SHP77 treated with DMSO at 0.1 percent for 48 hours (cell line): ENCODE measurements around the gene L1CAM.
"Not testable (repeated sequence)": the region's sequence is repeated elsewhere in the genome, so short reads cannot be mapped to it uniquely, and the experiment has no call there.

ENCODE experiments used
- DNase-seq: peaks from one replicate; lab custom pipeline; 2025; lab: John Stamatoyannopoulos, UW

Gene L1CAM

DNA sequence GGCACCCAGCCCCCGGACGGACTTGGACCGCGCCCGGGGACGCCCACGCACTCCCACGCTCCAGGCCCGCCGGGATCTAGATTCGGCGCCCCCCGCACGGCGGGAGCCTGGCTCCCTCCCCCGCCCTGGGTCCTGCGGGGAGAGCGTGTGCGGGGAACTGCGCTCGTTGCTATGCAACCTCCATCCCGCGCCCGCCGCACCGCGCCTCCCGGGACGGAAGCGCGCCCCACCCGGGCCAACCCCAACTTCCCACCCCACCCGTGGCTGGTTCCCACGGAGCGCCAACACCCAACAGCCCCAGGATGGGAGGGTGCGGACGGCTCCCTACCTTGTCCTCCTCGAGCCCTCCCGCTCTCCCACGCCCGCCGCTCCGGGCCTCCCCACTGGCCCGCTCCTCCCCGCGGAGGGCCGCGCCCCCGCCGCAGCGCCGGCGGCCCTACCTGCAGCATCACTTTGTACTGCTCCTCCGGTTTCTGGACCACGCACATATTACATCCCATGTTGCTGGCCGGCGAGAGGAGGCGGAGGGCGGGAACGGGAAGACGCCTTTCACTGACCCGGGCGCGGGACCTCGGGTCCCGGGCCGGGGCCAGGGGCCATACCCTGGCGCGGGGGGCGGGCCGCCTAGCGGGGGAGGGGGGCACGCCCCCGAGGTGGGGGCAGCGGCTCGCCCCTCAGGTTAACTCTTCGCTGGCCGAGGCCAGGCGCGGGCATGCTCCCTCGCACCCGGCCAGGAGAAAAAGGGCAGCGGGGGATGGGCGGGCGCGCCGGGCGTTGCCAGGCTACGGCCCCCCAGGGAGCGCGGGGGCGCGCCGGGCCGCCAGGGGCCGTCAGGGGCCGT is 56.0 kb downstream of the L1CAM start, which contains the start of gene PDZD4:
PDZD4 (minus strand) TSS at position 746 of the 841 bp plus-strand sequence; CDS start at position 500, 246 bp downstream.
- no peak for DNase-seq

DNA sequence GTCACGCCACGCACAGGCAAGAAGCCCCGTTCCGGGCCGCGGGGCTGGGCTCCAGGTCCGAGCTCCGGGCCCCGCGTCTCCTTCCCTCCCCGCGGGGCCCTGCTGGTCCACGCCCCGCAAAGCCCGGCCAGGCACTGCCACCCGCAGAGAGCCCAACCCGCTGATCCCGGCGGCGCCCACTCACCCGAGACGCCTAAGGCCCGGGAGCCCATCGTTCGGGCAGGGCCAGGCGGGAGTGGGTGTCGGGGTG is 56.5 kb downstream of the L1CAM start:
- DNase-seq: no peak

DNA sequence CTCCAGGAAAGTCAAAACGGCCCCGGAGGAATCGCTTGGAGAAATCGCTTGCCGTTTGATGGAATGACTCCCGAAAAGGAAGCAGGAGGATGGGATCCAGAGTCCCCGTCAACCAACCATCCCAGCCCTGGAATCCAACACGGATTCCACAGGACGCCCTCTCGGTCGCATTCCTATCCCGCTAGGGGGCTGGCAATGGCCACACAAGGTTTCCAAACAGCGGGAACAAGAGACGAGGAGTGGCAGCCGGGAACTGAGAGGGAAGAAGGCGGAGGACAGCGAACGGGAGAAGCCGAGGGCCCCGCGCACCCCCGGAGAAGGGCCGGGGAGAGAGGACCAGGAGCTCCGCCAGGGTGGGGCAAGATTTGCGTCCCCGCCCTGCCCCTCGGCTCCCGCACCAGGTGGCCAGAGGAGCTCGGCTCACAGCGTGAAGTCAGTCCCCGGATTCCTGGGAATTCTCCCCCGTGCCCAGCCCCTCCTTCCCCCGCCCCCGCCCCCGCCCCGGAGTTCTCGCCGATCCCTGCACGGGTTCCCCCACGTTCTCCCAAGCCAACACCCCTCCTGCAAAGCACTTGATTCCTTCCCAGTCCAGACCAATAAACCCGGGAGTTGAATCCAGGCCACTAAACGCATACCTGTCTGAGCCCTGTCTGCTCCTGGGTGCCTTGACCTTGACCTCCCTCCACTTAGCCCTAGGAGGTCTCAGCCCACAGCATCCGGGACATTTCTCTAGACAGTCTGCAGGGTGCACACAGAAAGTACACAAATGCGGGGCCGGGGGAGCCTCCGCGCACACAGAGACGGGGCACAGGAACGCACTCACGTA is 57.0 kb downstream of the L1CAM start:
- DNase-seq: no peak

DNA sequence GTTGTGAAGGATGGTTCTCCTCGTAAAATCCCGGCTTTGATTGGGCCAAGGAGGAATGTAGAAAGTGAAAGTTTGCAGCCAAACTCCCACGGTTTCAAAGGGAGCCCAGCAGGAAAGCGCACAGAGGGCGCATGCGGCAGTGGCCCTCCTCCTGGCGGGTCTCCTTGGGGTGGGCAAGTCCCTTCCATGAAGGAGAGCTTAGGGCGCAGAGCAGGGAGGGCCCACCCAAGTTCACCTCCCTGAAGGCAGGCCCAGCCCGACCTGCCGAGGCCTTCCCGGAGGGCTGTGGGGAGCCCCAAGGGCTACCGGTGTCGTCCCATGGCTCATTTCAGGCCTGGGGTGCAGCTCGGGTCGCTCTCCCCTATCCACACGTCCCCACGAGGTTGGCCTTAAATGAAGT is 57.7 kb downstream of the L1CAM start:
- DNase-seq: no peak

DNA sequence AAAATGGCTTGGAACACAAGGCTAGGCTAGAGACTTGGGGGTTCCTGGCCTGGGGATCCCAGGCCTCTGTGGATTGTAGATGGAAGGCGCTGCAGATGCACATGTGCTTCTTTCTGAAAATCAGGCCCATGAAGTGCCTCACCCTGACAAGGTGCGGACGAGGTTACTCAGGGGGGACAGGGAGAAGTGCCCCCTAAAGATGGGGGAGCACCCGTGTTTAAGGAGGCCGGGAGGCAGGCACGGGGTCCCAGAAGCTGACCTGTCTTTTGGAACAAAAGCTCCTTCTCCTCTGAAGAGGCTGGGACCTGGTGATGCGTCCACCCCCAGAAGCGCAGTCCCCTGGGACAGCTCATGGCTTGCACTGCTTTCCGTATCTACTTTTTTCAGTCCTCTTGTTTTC is 58.1 kb downstream of the L1CAM start:
- DNase-seq: no peak

DNA sequence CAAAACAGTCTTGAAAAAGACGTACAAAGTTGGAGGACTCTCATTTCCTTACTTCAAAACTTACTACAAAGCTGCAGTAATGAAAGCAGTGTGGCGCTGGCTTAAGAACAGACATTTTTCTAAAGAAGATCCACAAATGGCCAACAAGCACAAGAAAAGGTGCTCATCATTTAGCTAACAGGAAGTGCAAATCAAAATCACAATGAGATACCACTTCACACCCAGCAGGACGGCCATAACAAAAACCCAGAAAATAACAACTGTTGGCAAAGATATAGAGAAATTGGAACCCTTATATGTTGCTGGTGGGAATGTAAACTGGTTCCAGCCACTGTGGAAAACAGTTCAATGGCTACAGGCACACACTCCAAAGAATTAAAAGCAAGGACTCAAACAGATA is 59.0 kb downstream of the L1CAM start:
- DNase-seq: no peak

DNA sequence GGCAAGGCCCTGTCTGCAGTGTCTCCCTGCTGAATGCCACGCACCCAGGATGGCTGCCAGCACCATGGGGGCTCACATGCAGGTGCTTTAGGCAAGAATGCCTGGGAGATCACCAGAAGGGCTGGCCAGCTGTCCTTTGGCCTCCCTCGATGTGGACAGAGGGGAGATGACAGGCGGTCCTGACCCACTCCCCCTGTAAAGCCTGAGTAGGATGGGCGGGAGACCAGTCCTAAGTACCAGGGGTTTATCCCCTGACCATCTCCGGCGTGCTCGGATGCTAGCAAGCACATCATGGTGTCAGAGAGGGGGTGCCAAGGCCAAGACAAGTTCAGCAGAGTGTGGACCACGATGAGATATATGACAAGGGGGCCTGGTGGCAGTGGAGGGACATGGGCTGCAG is 60.9 kb downstream of the L1CAM start:
- no peak for DNase-seq

DNA sequence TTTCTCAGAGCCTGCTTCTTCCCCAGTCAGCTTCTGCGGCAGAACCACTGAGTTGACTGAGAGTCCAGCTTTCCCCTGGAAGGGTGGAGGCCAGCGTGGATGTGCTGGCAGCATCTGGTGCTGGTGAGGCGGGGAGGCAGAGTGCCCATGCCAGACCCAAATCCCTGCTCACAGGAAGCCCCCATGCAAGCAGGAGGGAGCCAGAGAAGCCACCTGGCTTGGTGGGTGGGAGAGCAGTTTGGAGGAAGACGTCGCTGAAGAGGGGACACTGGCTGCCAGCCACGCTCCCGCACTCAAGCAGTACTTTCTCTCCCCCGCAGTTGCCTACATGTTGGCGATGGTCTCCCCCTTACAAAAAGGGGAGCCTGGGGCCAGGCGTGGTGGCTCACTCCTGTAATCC is 61.6 kb downstream of the L1CAM start:
- DNase-seq: no peak

DNA sequence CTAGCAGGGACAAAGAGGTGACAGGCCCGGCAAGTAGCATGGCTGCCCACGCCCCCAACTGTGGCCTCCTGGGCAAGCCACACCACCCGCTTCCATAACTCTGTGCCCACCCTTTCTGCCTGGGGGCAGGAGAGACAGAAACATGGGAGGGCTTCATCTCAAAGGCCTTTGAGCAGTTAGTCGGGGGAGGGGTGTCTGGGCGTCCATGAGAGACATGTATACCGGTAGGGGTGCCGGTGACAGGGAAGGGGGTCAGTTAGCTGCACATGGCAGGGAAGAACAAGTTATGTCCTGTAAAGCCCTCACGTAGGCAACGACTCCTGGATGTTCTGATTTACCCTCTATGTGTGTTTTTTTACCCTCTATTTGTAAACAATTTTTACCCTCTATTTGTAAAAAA is 64.9 kb downstream of the L1CAM start:
- DNase-seq: no peak

DNA sequence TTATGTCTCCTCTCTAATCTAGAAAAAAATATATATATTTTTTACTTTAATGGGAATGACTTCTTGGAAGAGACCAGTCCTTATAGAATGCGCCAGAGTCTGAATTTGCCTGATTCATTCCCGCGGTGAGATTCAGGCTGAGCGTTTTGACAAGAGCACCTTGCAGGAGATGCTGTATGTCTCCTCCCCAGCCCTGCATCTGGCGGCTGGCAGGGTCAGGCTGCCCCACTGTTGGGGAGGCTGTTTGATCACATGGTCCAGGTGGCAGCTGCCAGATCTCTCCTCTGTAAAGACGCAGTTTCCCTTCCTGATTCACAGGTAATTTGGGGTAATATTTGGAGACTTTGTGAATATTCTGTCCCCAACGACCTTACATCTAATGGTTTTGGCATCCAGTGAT is 65.4 kb downstream of the L1CAM start:
- peak; percentile 16 for DNase-seq

DNA sequence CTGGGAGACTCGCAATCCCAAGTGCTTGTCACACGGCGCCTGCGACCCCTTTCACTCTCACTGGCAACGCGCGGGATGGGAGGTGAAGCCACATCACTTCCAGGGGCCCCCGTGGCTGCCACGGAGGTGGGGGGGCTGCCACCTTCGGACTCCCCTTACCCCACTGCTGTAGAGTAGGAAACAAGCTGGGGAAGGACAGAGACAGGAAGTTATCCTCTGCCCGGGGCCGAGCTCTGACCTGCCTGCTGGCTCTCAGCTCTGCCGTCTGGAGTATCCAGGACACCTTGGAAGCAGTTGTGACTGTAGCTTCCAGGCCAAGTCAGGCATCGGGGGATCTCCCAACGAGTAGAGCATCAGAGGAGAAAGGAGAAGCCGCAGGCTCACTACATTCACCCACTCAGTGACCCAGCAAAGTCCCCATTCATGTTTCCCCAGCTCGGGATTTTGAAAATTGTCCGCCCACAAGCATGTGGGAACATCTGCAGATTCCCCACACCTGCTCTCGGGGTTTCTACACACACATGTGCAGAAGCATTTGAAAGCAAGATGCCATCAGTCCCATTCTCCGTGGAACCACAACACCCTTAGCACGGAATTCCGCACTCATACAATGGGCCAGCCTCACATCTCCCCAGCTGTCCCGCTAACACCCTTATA is 66.5 kb downstream of the L1CAM start:
- no peak for DNase-seq

DNA sequence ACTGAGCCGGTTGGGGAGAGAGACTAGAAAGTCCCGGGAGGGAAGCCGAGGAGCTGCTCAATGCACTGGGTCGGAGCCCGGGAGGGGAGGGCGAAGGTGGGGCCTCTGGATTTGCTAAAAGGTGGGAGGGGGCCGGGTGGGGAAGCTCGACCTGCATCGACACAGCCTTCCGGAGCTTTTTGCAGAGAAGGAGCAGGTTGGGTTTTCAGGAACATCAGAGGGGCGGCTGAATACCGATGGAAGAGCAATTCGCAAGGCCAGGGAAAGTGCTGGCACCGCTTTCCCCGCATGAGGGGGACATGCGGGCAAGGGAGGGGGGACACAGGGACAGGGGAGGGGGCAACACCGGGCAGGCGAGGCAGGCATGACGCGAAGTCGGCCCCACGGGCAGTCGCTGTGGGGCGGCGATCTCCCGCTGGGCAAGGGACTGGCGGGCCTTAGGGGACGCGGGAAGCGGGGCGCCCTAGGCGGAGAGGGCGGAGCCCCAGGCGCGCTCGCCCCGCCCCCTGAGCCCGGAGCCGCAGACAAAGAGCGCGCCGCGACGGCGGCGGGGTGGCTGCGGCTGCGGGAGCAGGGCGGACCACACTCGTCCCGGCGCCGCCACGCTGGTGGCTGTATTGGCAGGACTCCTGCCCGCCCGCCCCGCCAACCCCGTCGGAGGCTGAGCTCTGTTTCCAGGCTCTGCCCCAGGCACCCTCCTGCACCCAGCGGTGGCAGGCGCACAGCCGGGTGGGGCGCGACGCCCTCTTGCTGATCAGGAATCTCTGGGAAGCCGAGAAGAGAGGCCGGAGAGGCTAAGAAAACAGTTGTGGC is 67.2 kb downstream of the L1CAM start:
- no peak for DNase-seq

DNA sequence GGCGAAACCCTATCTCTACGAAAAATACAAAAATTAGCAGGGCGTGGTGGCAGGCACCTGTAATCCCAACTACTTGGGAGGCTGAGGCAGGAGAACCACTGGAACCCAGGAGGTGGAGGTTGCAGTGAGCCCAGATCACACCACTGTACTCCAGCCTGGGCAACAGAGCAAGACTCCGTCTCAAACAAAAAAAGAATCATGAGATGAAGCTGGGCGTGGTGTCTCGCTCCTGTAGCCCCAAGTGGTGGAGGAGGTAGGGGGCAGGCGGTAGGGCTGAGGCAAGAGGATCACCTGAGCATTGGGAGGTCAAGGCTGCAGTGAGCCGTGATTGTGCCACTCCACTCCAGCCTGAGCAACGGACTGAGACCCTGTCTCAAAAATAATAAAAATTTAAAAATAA is 67.9 kb downstream of the L1CAM start:
- DNase-seq: not testable (repeated sequence)

DNA sequence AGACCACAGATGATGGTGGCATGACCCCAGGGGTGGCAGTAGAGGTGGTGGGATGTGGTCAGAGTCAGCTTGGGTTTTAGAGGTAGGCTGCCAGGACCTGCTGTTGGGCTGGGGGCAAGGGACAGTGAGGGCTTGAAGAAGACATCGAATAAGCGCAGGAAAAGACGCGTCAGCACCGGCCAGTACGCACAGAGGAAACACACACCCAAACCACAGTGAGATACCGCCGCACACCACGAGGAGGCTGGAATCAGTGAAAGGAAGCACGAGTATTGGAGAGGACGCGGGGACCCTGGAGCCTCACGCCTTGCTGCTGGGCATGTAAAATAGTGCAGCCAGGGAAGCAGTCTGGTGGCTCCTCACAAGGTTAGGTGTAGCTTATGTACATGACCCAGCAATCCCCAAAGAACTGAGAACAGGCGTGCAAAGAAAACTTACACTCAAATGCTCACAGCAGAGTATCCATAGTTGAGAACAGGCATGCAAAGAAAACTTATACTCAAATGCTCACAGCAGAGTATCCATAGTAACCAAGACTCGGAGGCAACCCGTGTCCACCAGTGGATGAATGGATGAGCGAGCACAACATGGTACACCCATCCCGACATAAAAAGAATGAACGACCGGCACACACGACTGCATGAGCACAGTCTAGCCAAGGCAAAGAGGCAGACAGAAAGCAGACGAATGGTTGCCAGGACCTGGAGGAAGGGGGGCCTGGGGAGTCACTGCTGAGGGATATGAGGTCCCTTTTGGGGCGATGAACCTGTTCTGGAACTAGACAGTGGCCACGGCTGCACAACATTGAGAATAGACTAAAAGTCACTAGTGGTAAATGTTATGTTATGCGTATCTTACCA is 68.9 kb downstream of the L1CAM start:
- DNase-seq: no peak

DNA sequence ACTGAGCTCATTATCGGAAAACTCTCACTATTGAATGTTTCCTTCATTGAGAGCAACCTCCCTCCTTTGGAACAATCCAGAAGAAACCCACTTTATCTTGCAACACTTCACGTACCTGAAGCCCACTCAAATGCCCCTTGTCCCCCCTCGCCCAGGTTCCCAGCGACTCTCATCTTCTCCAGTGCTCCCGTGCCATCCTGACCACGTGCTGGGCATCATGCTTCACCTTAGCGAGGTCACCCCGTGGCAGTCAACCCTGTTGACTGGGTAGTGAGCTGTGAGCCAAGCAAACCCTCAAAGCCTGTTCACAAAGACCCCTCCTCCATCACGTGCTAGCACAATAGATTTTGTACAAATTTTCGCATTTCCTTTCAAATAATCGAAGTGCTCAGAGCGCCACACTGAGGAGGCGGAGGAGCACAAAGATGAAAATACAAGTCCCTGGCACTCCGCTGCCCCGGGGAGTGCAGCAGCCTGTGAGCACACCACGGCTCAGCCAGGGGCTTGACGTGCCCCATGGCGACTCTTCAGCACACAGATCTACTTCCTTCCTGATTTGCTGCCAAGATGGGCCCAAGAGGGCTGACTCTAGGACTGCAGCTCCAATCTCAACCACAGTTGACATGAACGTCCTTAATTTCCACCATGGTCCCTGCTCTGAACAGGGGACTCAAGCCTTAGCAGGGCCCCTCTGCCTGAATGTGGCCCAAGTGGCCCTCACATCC is 71.2 kb downstream of the L1CAM start:
- DNase-seq: no peak

DNA sequence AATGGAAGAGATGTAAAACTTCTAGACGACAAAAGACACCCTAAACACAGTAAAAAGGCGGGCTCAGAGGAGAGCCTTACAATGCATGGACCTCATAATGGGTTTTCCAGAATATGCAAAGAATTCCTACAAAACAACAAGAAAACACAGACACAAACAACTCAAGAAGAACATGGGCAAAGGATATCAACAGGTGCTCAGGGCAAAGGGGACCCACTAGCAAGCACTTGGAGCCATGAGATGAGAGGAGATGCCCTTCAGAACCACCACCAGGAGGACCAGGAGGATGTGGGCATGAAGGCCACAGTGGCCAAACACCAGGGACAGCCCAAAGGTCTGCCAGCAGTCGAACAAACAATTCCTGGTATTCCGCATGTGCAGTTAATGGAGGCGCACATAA is 72.8 kb downstream of the L1CAM start:
- no peak for DNase-seq

DNA sequence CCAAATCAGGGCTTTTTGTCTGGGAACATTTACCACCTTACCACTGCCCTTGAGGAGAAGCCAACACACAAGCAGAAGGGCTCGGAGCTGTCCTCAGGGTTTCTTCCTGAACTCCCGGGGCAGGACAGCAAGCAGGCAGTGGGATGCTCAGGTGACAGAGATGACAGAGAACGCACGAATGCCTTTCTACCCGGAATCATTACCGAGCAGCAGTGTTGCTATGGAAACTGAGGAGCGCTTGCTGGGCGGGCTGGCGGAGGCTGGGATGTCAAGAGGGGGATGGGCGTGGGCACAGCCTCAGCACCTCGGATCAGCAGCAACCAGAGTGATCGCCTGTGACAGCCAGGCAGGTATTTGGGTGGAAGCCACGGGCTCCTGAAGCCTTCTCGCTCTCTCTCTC is 73.8 kb downstream of the L1CAM start:
- DNase-seq: no peak
